Stomach smooth muscle (tissue), 2 donors: ENCODE results near the gene IFNL3.

Source experiments
- H3K27ac ChIP-seq: one replicate; pipeline ENCODE4 v1.7.0; 2013; ENCODE audit warnings: mild to moderate bottlenecking, low read length, inconsistent platforms
- H3K27me3 ChIP-seq, 2 donors: one replicate each; pipeline ENCODE4 v1.7.0; 2013; ENCODE audit warnings: low read length in 2 of 2; ENCODE audit not compliant: insufficient read depth in 2 of 2, control insufficient read depth in 1 of 2
- H3K36me3 ChIP-seq, 2 donors: one replicate each; pipeline ENCODE4 v1.7.0; 2013; ENCODE audit warnings: low read length in 2 of 2; ENCODE audit not compliant: control insufficient read depth in 2 of 2, insufficient read depth in 2 of 2
- H3K4me1 ChIP-seq: one replicate; pipeline ENCODE4 v1.7.0; 2013; ENCODE audit warnings: low read length; ENCODE audit not compliant: control insufficient read depth, insufficient read depth
- H3K4me3 ChIP-seq, 2 donors: one replicate each; pipeline ENCODE4 v1.7.0; 2013; ENCODE audit warnings: low read length in 2 of 2
- H3K9ac ChIP-seq, 2 donors: one replicate each; pipeline ENCODE4 v1.7.0; 2013; ENCODE audit warnings: low read length in 2 of 2, mild to moderate bottlenecking in 1 of 2
- H3K9me3 ChIP-seq, 2 donors: one replicate each; pipeline ENCODE4 v1.7.0; 2013; ENCODE audit warnings: low read length in 2 of 2; ENCODE audit not compliant: control insufficient read depth in 2 of 2
- donor health status: healthy.
- donor health status: Pancreatic carcinoma.

Gene IFNL3

GRCh38 chr19:39202998-39203355 is 41.8 kb downstream of the IFNL3 start:
- H3K4me3 ChIP-seq, result no peak overlapping the region
- H3K9me3 ChIP-seq, result no peaks in the 10 kb centered on the region
- H3K9ac ChIP-seq, result no peak overlapping the region
- H3K27ac ChIP-seq, result no peak overlapping the region
- no peaks in the 10 kb centered on the region for H3K36me3 ChIP-seq
- peaks cover 2% of the 10 kb centered on the region for H3K4me1 ChIP-seq
- peaks cover 35 to 42% of the 10 kb centered on the region in 2 donors for H3K27me3 ChIP-seq

GRCh38 chr19:39200803-39201115 is 44.0 kb downstream of the IFNL3 start:
- Histone ChIP-seq H3K27me3 (peaks cover 46 to 60% of the 10 kb centered on the region in 2 donors), H3K4me3 (no peak overlapping the region), H3K9ac (no peak overlapping the region), H3K4me1 (peaks cover 6% of the 10 kb centered on the region), H3K9me3 (no peaks in the 10 kb centered on the region), H3K36me3 (no peaks in the 10 kb centered on the region), H3K27ac (no peak overlapping the region)

GRCh38 chr19:39200066-39200802 is 44.6 kb downstream of the IFNL3 start:
- Histone ChIP-seq H3K4me3 (no peak overlapping the region), H3K36me3 (no peaks in the 10 kb centered on the region), H3K27ac (no peak overlapping the region), H3K9me3 (no peaks in the 10 kb centered on the region), H3K9ac (no peak overlapping the region), H3K27me3 (peaks cover 49 to 61% of the 10 kb centered on the region in 2 donors), H3K4me1 (peaks cover 6% of the 10 kb centered on the region)

- Histone ChIP-seq H3K27me3 (peaks cover 51 to 63% of the 10 kb centered on the region in 2 donors), H3K4me1 (peaks cover 6% of the 10 kb centered on the region), H3K36me3 (no peaks in the 10 kb centered on the region), H3K27ac (no peak overlapping the region), H3K4me3 (no peak overlapping the region), H3K9me3 (no peaks in the 10 kb centered on the region), H3K9ac (no peak overlapping the region)
These were observed 45.8 kb downstream of the IFNL3 start for GRCh38 chr19:39199025-39199424.

DNA sequence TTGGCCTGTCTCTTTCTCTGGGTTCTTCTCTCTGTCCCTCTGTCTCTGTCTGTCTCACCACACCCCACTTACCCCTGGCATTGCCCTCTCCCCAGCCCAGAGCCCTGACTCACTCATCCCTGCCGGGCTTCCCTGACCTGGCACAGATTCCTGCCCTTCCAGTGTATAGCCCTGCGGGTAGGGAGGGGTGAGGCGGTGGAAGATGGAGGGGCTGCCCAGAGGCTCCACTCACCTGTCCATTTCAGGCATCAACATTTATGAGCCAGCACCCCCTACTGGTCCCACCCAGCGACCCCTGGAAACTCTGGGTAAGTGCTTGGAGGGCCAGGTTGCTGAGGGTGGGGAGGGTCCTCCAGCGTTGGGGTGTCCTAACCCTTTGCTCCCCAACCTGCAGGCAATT is 47.0 kb downstream of the IFNL3 start:
- H3K36me3 ChIP-seq, result no peaks in the 10 kb centered on the region
- peaks cover 6% of the 10 kb centered on the region for H3K4me1 ChIP-seq
- H3K27ac ChIP-seq, result no peak overlapping the region
- H3K9ac ChIP-seq, result no peak overlapping the region
- no peak overlapping the region for H3K4me3 ChIP-seq
- peaks cover 45 to 52% of the 10 kb centered on the region in 2 donors for H3K27me3 ChIP-seq
- no peaks in the 10 kb centered on the region for H3K9me3 ChIP-seq

DNA sequence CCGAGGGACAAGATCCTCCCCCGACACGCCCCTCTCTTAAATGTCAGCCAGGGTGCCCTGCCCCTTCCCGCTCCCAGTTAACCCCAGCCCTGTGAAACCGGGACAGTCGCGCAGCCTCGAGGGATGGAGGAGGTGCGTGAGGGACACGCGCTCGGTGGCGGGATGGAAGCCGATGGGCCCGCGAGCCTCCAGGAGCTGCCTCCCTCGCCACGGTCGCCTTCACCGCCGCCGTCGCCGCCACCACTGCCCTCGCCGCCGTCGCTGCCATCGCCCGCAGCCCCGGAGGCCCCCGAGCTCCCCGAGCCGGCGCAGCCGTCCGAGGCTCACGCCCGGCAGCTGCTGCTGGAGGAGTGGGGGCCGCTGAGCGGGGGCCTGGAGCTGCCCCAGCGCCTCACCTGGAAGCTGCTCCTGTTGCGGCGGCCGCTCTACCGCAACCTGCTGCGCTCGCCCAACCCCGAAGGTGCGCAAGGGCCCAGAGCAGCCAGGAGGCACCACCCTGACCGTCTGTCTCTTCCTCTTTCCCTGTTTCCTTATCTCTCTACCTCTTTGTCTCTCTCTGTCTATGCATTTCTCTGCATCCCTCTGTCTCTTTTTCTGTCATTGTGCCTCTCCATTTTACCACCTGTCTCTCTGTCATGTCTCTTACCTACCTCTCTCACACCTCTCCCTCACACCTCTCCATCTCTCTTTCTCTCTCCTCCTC is 47.8 kb downstream of the IFNL3 start, which contains the start of gene NCCRP1:
NCCRP1 (plus strand) TSS at position 105 of the 703 bp plus-strand sequence; CDS start at position 124, 19 bp downstream.
- H3K9ac ChIP-seq, result no peak within 1 kb of the TSS
- H3K9me3 ChIP-seq, result no peaks in the 10 kb centered on the region
- H3K27ac ChIP-seq, result no peak within 1 kb of the TSS
- peaks cover 39 to 52% of the 10 kb centered on the region in 2 donors for H3K27me3 ChIP-seq
- H3K4me1 ChIP-seq, result peaks cover 6% of the 10 kb centered on the region
- no peaks in the 10 kb centered on the region for H3K36me3 ChIP-seq
- H3K4me3 ChIP-seq, result no peak within 1 kb of the TSS

- H3K4me1 ChIP-seq, result peaks cover 6% of the 10 kb centered on the region
- peaks cover 33 to 46% of the 10 kb centered on the region in 2 donors for H3K27me3 ChIP-seq
These were observed 48.5 kb downstream of the IFNL3 start for GRCh38 chr19:39196320-39196719.

GRCh38 chr19:39195755-39196154 is 49.1 kb downstream of the IFNL3 start:
- H3K27me3 ChIP-seq, result peaks cover 32 to 44% of the 10 kb centered on the region in 2 donors
- H3K4me1 ChIP-seq, result peaks cover 6% of the 10 kb centered on the region
- H3K27ac ChIP-seq, result no peak overlapping the region
- H3K9me3 ChIP-seq, result no peaks in the 10 kb centered on the region
- H3K36me3 ChIP-seq, result no peaks in the 10 kb centered on the region
- H3K4me3 ChIP-seq, result no peak overlapping the region
- H3K9ac ChIP-seq, result no peak overlapping the region

More at GRCh38 chr19:39196320-39196719, 48.5 kb downstream of the IFNL3 start:
- no peaks in the 10 kb centered on the region for H3K9me3 ChIP-seq
- no peak overlapping the region for H3K4me3 ChIP-seq
- no peaks in the 10 kb centered on the region for H3K36me3 ChIP-seq
- H3K9ac ChIP-seq, result no peak overlapping the region
- no peak overlapping the region for H3K27ac ChIP-seq

GRCh38 chr19:39194832-39195542 is 49.8 kb downstream of the IFNL3 start:
- Histone ChIP-seq H3K27me3 (peaks cover 27 to 36% of the 10 kb centered on the region in 2 donors), H3K4me1 (peaks cover 6% of the 10 kb centered on the region), H3K36me3 (no peaks in the 10 kb centered on the region), H3K9me3 (no peaks in the 10 kb centered on the region), H3K9ac (no peak overlapping the region), H3K27ac (no peak overlapping the region), H3K4me3 (no peak overlapping the region)

DNA sequence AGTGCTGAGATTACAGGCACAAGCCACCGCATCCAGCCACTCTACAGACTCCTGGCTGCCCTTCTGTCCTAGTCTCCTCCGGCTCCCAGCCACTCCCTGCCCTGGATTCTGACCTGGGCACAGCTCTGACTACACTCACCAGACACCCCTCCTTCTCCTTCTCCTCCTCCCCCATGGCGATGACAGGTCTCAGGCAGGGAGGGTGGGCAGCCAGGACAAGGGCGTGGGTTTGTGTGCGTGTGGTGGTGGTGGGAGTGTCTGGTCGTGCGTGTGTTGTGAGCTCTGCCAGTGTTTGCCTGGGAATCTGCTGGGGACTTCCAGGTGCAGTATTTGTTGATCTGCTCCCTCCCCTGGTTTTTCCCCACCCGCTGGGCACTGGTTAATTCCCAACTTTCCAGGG is 51.0 kb downstream of the IFNL3 start:
- Histone ChIP-seq H3K4me3 (no peak overlapping the region), H3K9me3 (no peaks in the 10 kb centered on the region), H3K4me1 (peaks cover 4% of the 10 kb centered on the region), H3K27ac (no peak overlapping the region), H3K36me3 (no peaks in the 10 kb centered on the region), H3K27me3 (peaks cover 27 to 31% of the 10 kb centered on the region in 2 donors), H3K9ac (no peak overlapping the region)
